GM19043 (cell line): ENCODE measurements around the gene NADK.

Source experiments
- ATAC-seq: cut with Tn5 transposase; IDR thresholded peaks from one replicate; pipeline ENCODE4 v1.9.1; 2021; ENCODE audit warnings: low read depth; ENCODE audit not compliant: unreplicated experiment

The NADK gene

GRCh38 chr1:1786836-1787605, 8.8 kb upstream of the NADK start:
- ATAC-seq = no peak

- ATAC-seq = no peak
Measured at GRCh38 chr1:1785666-1786065, 7.4 kb upstream of the NADK start.

GRCh38 chr1:1784933-1785332, 6.7 kb upstream of the NADK start:
- ATAC-seq = no peak

DNA sequence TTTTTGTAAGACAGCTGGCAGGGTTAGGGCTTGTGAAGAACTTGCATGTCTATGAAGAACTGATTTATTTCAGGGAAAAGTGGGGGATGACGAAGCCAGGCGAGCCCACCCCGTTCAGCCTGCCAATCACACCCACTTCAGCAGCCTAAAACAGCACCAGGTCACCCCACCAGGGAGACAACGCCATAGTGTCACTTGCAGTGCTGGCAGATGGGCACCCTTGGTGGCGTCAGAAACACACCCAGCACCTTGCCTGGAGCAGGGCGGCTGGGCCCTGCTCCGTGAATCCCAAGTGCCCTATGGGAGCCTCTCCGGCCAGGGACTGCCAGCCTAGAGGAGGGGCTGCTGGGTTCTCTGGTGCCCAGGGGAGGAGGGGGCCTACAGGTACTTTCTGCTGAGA, 5.0 kb upstream of the NADK start:
- ATAC-seq = no peak

GRCh38 chr1:1782399-1783221, 4.3 kb upstream of the NADK start:
- no peak for ATAC-seq

DNA sequence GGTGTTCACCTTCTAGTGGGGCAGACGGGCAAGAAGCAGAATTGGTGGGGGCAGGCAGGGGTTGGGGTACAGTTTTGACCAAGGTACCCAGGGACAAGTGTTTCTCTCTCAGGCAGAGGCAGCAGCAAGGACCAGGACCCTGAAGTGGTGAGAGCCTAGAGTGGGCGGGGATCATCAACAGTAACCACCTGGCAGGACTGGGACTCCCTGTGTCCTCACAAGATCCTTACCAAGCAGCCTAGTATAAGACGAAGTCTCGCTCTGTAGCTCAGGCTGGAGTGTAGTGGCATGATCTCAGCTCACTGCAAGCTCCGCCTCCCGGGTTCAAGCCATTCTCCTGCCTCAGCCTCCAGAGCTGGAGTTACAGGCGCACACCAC, 3.2 kb upstream of the NADK start:
- ATAC-seq = no peak

- no peak for ATAC-seq
Measured at GRCh38 chr1:1780598-1781525, 2.6 kb upstream of the NADK start.

DNA sequence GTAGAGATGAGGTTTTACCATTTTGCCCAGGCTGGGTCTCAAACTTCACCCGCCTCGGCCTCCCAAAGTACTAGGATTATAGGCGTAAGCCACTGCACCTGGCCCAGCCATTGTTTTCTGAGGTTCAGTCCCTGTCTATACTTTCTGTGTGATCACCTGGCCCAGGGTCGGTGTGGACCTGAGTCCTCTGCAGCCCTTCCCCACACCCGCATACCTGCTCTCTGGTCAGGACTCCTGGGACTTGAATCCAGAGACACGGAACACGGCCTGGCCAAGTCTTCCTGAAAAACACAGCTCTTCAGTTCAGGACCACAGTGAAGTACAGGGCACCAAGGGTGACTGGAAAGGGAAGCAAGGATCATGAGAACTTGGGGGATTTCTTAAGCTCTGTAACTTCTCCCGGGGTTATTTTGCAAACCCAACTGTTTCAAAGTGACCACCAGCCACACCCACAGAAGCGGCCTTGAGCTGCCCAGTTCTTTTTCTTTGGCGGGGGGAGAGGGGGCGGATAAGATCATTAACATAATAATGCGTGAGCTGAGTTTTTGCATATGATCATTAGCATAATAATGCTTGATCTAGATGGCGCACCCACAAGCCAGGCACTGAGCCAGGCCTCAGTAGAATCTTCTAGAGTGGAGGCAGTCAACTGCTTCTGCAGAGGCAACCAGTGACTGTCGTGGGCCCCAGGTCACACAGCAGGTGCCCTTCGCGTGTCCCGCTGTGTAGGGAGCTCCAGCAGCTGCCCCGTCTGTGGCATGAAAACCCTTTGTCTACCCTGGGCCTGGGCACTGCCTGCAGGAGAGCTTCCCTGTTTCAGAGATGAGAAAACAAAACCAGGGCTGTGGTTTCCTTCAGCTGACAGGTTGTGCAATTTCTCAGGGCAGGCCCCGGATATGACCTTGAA, 1.7 kb upstream of the NADK start:
- ATAC-seq = peak; percentile 30

DNA sequence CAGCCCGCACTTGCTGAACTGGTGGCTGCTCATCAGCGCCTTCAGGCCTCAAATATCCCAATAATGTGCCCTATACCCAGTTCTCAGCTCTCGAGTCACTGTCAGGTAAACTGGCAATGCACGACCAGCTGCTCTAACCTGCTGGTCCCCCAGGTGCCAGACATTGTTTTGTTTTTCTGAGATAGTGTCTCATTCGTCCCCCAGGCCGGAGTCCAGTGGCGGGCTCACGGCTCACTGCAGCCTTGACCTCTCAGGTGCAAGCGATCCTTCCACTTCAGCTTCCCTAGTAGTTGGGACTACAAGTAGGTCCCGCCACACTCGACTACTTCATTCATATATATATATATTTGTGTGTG, 1.0 kb upstream of the NADK start:
- ATAC-seq = no peak

- ATAC-seq = peak; percentile 69
Measured at GRCh38 chr1:1778663-1779319, 521 bp upstream of the NADK start.

DNA sequence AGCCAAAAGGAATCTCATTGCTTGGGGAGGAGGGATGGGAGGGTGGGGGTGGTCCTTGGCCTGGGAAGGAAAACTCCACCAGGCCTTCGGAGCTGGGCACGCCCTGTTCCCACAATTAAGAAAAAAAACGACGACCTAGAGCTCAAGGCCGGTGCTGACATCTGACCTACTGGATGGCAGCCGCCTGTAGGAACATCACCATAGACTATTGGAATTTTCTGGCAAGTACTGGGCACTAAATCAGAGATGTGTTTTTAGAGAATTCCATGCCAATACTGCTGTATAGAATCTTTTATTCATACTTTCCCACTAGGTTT, 729 bp downstream of the NADK start:
- no peak for ATAC-seq

GRCh38 chr1:1776672-1777582, 1.3 kb downstream of the NADK start:
- ATAC-seq = no peak

GRCh38 chr1:1775327-1776226, 2.7 kb downstream of the NADK start:
- ATAC-seq = no peak

DNA sequence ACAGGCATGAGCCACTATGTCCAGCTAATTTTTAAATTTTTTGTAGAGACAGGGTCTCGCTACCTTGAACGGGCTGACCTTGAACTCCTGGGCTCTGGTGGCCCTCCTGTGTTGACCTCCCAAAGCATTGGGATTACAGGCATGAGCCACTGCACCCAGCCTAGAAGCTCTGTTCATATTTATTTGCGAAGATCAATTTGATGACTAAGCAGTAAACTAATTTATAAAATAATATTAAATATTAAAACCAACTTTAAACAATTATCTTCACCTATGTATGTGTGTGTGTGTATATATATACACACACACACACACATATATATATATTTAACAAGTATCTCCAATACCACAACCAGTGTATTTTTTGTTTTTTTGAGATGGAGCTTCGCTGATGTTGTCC, 4.4 kb downstream of the NADK start:
- no peak for ATAC-seq

GRCh38 chr1:1771096-1771495, 7.2 kb downstream of the NADK start:
- ATAC-seq = no peak

DNA sequence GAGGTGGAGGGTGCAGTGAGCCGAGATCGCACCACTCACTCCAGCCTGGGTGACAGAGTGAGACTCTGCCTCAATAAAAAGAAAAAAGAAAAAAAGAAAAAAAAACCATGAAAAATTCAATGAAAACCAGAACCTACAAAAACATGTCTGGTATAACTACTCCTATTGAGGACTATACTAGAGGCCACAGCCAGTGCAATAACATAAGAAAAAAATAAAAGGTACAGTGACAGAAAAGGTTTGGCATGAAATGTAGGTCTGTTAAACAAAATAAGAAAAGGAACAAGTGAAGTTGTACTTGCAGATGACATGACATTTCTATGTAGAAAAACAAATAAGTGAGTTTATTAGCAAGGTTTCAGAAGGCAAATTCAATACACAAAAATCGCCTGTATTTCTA, 8.2 kb downstream of the NADK start:
- ATAC-seq = no peak

DNA sequence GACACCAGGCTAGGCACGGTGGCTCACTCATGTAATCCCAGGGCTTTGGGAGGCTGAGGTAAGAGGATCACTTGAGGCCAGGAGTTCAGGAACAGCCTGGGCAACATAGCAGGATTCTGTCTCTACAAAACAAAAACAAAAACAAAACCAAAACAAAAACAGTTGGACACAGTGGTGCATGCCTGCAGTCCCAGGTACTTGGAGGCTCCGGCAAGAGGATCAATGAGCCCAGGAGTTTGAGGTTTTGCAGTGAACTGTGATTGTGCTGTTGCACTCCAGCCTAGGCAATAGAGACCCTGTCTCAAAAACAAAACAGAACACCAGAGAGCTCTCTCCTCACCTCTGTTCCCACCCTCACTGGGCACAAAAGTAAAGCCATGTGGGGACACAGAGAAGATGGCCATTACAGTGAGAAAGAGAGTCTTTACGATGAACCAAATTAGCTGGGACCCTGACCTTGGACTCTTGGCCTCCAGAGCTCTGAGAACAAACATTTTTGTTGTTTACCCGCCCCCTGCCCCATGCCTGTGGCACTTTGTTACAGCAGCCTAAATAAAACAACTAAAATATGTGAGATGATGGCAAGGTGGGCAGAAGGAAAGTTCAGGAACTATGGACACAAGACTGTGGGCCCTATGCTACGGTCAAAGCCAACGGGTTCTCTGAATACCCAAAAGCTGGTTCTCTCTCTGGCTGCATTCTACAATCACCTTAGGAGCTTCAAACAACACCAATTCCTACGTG, 9.8 kb downstream of the NADK start:
- ATAC-seq = no peak
